Astrocyte (in vitro differentiated cells and primary cell): ENCODE data around the gene ATF3. TPM values are rescaled to one million over a fixed set of nuclear protein-coding genes. Genes with fewer than 3 reads are reported as not detected.
A peak's percentile ranks its signal among the peaks of the same experiment; 100 is the strongest.

Source experiments
- DNase-seq: peaks from one replicate; pipeline ENCODE4 v3.0.0-alpha.2; 2010; ENCODE audit warnings: low read depth
- FAIRE-seq: peaks from 2 replicates; lab custom pipeline; 2011; peaks lifted over from hg19 to GRCh38; lab: Jason Lieb, UNC
- H2AFZ ChIP-seq: 2 replicates; pipeline ENCODE4 v1.6.0; 2012; ENCODE audit warnings: low read depth, low read length, inconsistent platforms
- H3K27ac ChIP-seq: 2 replicates; pipeline ENCODE4 v1.5.1; 2011; ENCODE audit warnings: low read depth, low read length, inconsistent platforms
- H3K27me3 ChIP-seq: 2 replicates; pipeline ENCODE4 v1.6.0; 2011; ENCODE audit warnings: low read length, inconsistent platforms; ENCODE audit not compliant: insufficient read depth
- H3K36me3 ChIP-seq: 2 replicates; pipeline ENCODE4 v1.5.1; 2011; ENCODE audit warnings: low read length, inconsistent platforms; ENCODE audit not compliant: insufficient read depth
- H3K4me1 ChIP-seq: 2 replicates; pipeline ENCODE4 v1.5.1; 2011; ENCODE audit warnings: low read length, inconsistent platforms; ENCODE audit not compliant: insufficient read depth
- H3K4me2 ChIP-seq: 2 replicates; pipeline ENCODE4 v1.6.0; 2012; ENCODE audit warnings: low read length, inconsistent platforms
- H3K4me3 ChIP-seq: 2 replicates; pipeline ENCODE4 v1.5.1; 2011; ENCODE audit warnings: low read depth, mild to moderate bottlenecking, low read length, inconsistent platforms; ENCODE audit not compliant: insufficient read depth
- H3K79me2 ChIP-seq: 2 replicates; pipeline ENCODE4 v1.6.0; 2012; ENCODE audit warnings: mild to moderate bottlenecking, low read length, inconsistent platforms; ENCODE audit not compliant: insufficient read depth
- H3K9ac ChIP-seq: 2 replicates; pipeline ENCODE4 v1.6.0; 2012; ENCODE audit warnings: mild to moderate bottlenecking, low read length, inconsistent platforms
- H3K9me3 ChIP-seq: 2 replicates; pipeline ENCODE4 v1.5.1; 2012; ENCODE audit warnings: low read depth, mild to moderate bottlenecking, low read length, inconsistent platforms; ENCODE audit not compliant: insufficient read depth
- H4K20me1 ChIP-seq: 2 replicates; pipeline ENCODE4 v1.6.0; 2012; ENCODE audit warnings: low read length, inconsistent platforms; ENCODE audit not compliant: insufficient read depth
- H3K27ac Mint-ChIP-seq: one replicate; pipeline ENCODE4 v1.8.0; 2021; ENCODE audit warnings: mild to moderate bottlenecking, mixed read lengths; ENCODE audit not compliant: unreplicated experiment
- H3K27me3 Mint-ChIP-seq: one replicate; pipeline ENCODE4 v1.8.0; 2021; ENCODE audit warnings: low read depth, mixed read lengths; ENCODE audit not compliant: unreplicated experiment
- H3K36me3 Mint-ChIP-seq: one replicate; pipeline ENCODE4 v1.8.0; 2021; ENCODE audit warnings: low read depth, mixed read lengths; ENCODE audit not compliant: unreplicated experiment
- H3K4me1 Mint-ChIP-seq: one replicate; pipeline ENCODE4 v1.8.0; 2021; ENCODE audit warnings: low read depth, mixed read lengths; ENCODE audit not compliant: unreplicated experiment
- H3K4me3 Mint-ChIP-seq: one replicate; pipeline ENCODE4 v1.8.0; 2021; ENCODE audit warnings: mild to moderate bottlenecking, moderate library complexity, mixed read lengths; ENCODE audit not compliant: unreplicated experiment
- H3K9me3 Mint-ChIP-seq: one replicate; pipeline ENCODE4 v1.8.0; 2021; ENCODE audit warnings: mild to moderate bottlenecking, mixed read lengths; ENCODE audit not compliant: unreplicated experiment
- EZH2 ChIP-seq: IDR thresholded peaks from 2 replicates; pipeline ENCODE4 v1.6.1; 2012; ENCODE audit warnings: mild to moderate bottlenecking, low read length, inconsistent platforms; ENCODE audit not compliant: insufficient read depth
- total RNA-seq: library from RNA; stranded (reverse); gene quantifications from 2 replicates; pipeline ENCODE4 v1.2.1, GENCODE V29; 2021
- TF ChIP-seq, protein P1 (sequence below): IDR thresholded peaks from 2 replicates; pipeline ENCODE4 v1.5.1; 2011; ENCODE audit warnings: low read depth, mild to moderate bottlenecking, inconsistent platforms, low read length, moderate library complexity; ENCODE audit not compliant: insufficient read depth

Gene ATF3
- total RNA-seq, 1 donor from 2014 or later, result 87.6 TPM

DNA sequence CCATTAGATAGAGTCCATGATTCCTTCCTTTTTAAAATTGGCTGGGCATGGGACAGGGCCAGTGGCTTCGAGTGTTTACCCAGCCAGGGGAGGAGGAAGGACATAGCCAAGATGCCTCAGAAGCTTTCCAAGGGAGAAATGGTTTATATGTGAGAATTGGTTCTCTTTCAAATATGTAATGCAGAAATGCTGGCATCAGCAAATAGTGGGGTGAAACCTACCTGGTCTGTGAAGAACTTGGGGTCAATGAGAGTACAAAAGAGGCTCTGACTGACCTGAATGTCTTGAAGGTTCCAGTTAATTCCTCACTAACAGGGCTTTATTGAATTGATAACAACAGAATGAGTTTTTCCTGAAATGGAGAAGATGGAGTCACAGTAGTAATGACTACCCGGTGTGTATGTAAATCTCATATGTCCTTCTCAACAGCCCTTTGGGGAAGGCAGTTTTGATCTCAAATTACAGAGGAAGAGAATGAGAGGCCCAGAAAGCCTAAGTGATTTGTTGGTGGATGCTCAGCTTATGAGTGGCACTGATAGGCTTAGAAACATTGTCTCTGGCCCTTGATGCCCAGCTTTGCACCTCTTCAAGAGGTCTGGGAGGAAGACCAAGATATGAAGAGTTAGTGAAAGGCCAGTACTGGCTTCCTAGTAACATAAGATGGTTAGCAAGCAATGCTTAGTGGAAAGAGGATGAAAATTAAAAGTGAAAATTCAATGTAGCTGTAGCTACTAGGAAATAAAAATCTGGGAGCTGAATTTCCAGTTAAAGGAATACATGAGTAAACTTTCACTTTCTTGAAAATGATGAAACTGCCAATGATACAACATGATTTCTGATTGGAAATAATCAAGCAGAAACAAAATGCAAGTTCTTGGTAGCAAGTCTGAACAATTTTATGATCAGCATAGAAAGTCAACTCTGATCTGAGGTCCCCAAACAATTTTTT, 2.7 kb downstream of the ATF3 start:
- Histone ChIP-seq H4K20me1 (peaks cover 44% of the 10 kb centered on the region), H3K79me2 (peaks cover 16% of the 10 kb centered on the region), H3K4me2 (peak overlapping the region; percentile 96), H2AFZ (no peak overlapping the region), H3K27me3 (peaks cover 28% of the 10 kb centered on the region), H3K4me1 (peaks cover 15% of the 10 kb centered on the region), H3K9ac (peak overlapping the region; percentile 96), H3K27ac (no peak overlapping the region), H3K36me3 (no peaks in the 10 kb centered on the region), H3K9me3 (no peaks in the 10 kb centered on the region), H3K4me3 (peak overlapping the region; percentile 30)
- peak overlapping the region; percentile 95 for H3K27ac Mint-ChIP-seq
- TF ChIP-seq, protein P1, sequence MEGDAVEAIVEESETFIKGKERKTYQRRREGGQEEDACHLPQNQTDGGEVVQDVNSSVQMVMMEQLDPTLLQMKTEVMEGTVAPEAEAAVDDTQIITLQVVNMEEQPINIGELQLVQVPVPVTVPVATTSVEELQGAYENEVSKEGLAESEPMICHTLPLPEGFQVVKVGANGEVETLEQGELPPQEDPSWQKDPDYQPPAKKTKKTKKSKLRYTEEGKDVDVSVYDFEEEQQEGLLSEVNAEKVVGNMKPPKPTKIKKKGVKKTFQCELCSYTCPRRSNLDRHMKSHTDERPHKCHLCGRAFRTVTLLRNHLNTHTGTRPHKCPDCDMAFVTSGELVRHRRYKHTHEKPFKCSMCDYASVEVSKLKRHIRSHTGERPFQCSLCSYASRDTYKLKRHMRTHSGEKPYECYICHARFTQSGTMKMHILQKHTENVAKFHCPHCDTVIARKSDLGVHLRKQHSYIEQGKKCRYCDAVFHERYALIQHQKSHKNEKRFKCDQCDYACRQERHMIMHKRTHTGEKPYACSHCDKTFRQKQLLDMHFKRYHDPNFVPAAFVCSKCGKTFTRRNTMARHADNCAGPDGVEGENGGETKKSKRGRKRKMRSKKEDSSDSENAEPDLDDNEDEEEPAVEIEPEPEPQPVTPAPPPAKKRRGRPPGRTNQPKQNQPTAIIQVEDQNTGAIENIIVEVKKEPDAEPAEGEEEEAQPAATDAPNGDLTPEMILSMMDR, result no peak
- TF ChIP-seq EZH2, result no peak
- DNase-seq (no peak), FAIRE-seq (no peak)
- peak overlapping the region; percentile 96 for H3K4me3 Mint-ChIP-seq
- H3K27me3 Mint-ChIP-seq, result no peaks in the 10 kb centered on the region
- H3K36me3 Mint-ChIP-seq, result peaks cover 16% of the 10 kb centered on the region
- H3K9me3 Mint-ChIP-seq, result peaks cover 3% of the 10 kb centered on the region
- peaks cover 41% of the 10 kb centered on the region for H3K4me1 Mint-ChIP-seq

DNA sequence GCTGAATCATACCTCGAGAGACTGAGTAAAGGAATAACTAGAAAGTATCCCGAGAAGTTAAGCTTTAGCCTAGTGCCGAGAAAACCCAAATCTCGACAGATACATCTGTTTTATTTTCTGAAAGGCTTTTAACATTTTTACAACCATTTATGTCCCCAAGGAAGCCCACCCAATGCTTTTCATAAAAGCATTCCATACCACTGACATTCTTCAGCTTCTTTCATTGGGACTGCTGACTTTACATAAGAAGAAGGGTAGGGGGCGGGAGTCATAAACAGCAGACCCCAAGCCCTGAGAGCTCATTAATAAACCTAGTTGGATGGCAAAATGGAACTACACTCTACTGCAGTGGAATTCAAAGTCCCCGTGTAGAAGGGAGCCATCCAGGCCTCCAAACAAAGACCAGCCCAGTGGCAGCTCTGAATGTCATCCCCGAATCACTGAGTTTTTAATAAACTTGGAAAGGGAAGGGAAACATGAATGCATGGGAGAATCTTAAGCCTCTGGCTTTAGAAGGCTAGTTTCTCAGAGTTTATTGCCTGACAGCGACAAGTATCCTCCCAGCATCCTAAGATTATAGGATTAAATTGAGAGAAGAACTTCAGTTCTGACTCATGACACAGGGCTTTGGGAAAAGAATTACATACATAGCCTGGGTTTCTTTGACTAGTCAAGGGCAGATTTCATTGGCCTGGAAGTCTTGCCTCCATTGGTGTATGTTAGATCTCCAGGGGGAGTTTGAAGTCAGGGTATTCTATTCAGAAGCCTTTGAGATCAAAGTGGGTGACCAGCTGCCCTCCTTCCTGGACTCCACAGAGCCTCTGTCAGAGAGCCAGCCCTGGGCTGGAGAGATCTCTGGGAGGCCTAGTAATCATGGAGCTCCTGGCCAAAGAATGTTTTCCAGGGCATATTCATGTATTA, 3.7 kb downstream of the ATF3 start:
- Mint-ChIP-seq H3K9me3 (peaks cover 3% of the 10 kb centered on the region), H3K4me1 (peaks cover 35% of the 10 kb centered on the region), H3K4me3 (no peak overlapping the region), H3K36me3 (peaks cover 22% of the 10 kb centered on the region), H3K27ac (peak overlapping the region; percentile 59), H3K27me3 (no peaks in the 10 kb centered on the region)
- Histone ChIP-seq H4K20me1 (peaks cover 44% of the 10 kb centered on the region), H3K79me2 (peaks cover 16% of the 10 kb centered on the region), H3K9me3 (no peaks in the 10 kb centered on the region), H3K27ac (no peak overlapping the region), H2AFZ (no peak overlapping the region), H3K9ac (no peak overlapping the region), H3K4me2 (no peak overlapping the region), H3K36me3 (peaks cover 5% of the 10 kb centered on the region), H3K4me1 (peaks cover 11% of the 10 kb centered on the region), H3K4me3 (no peak overlapping the region), H3K27me3 (peaks cover 18% of the 10 kb centered on the region)
- TF ChIP-seq, protein P1, result no peak
- no peak for TF ChIP-seq EZH2
- FAIRE-seq, result no peak
- DNase-seq, result no peak
